Large intestine (tissue), 1 donor: ENCODE data around the gene EPHA8. TPM values are rescaled to one million over a fixed set of nuclear protein-coding genes. Genes with fewer than 3 reads are reported as not detected.

Source experiments
- polyA plus RNA-seq: library from polyadenylated mRNA; unstranded; fragments of 120-200 nt; gene quantifications from one replicate; pipeline ENCODE4 v1.2.1, GENCODE V29; 2013

EPHA8 gene
- polyA plus RNA-seq, 1 donor, result 0.57 TPM

Other genes starting within 250 kb of the EPHA8 start
- 14.8 TPM for gene ZBTB40, start 111.6 kb upstream of the EPHA8 start, polyA plus RNA-seq
- gene C1QA, start 73.1 kb downstream of the EPHA8 start, polyA plus RNA-seq, result 91.7 TPM
- 79.1 TPM for gene C1QC, start 80.1 kb downstream of the EPHA8 start, polyA plus RNA-seq
- 73.0 TPM for gene C1QB, start 89.7 kb downstream of the EPHA8 start, polyA plus RNA-seq
- 37.6 TPM for gene EPHB2, start 147.3 kb downstream of the EPHA8 start, polyA plus RNA-seq